ENCODE data around the gene HERC4.

- TF ChIP-seq CTCF (IDR thresholded peaks at IDR 0.05) (no peak), POLR2A (IDR thresholded peaks at IDR 0.05) (no peak)
Observed at GRCh38 chr10:68110027-68110426, 34.9 kb upstream of the HERC4 start.

All from adrenal gland (tissue), 5 donors.